ENCODE results near the gene CCDC107. TPM values are rescaled to one million over a fixed set of nuclear protein-coding genes. Genes with fewer than 3 reads are reported as not detected.

The CCDC107 gene
- total RNA-seq, 2 donors from 2014 or later: 75.2 to 92.2 TPM

- TF ChIP-seq CTCF (IDR thresholded peaks at IDR 0.05): no peak
- Histone ChIP-seq H3K27me3 (replicated peaks; ENCODE audit: insufficient read depth) (no peaks in the 10 kb centered on the region), H3K4me3 (no peak overlapping the region), H3K36me3 (peaks cover 18% of the 10 kb centered on the region), H3K9me3 (no peaks in the 10 kb centered on the region), H3K27ac (no peak overlapping the region), H3K4me1 (ENCODE audit: control insufficient read depth in 1 of 2, low read depth in 2 of 2) (peaks cover 0 to 5% of the 10 kb centered on the region in 2 donors)
- ATAC-seq (ENCODE audit: insufficient number of reproducible peaks, low FRiP score, low read depth) (no peak), DNase-seq (ENCODE audit: low spot score) (no peak)
Measured at GRCh38 chr9:35612843-35613242, 45.2 kb upstream of the CCDC107 start.

- no peak for ATAC-seq (ENCODE audit: insufficient number of reproducible peaks, low FRiP score, low read depth)
- peak overlapping the region; percentile 70 for H3K4me3 ChIP-seq
- H3K27me3 ChIP-seq (replicated peaks; ENCODE audit: insufficient read depth): no peaks in the 10 kb centered on the region
- H3K36me3 ChIP-seq: no peaks in the 10 kb centered on the region
- H3K27ac ChIP-seq: no peak overlapping the region
- H3K9me3 ChIP-seq: no peaks in the 10 kb centered on the region
- no peak for TF ChIP-seq CTCF (IDR thresholded peaks at IDR 0.05)
- peaks cover 0 to 5% of the 10 kb centered on the region in 2 donors for H3K4me1 ChIP-seq (ENCODE audit: control insufficient read depth in 1 of 2, low read depth in 2 of 2)
- no peak for DNase-seq (ENCODE audit: low spot score)
Measured at GRCh38 chr9:35615981-35616680, 42.0 kb upstream of the CCDC107 start.

- Histone ChIP-seq H3K27ac (no peak overlapping the region), H3K4me3 (peak overlapping the region; percentile 70), H3K27me3 (replicated peaks; ENCODE audit: insufficient read depth) (no peaks in the 10 kb centered on the region), H3K4me1 (ENCODE audit: control insufficient read depth in 1 of 2, low read depth in 2 of 2) (peaks cover 0 to 5% of the 10 kb centered on the region in 2 donors), H3K36me3 (no peaks in the 10 kb centered on the region), H3K9me3 (no peaks in the 10 kb centered on the region)
- TF ChIP-seq CTCF (IDR thresholded peaks at IDR 0.05): no peak
- ATAC-seq (ENCODE audit: insufficient number of reproducible peaks, low FRiP score, low read depth): peak; percentile 8
- no peak for DNase-seq (ENCODE audit: low spot score)
Measured at GRCh38 chr9:35616681-35617459, 41.2 kb upstream of the CCDC107 start.

GRCh38 chr9:35617548-35617947 lies 40.5 kb upstream of the CCDC107 start:
- Histone ChIP-seq H3K27me3 (replicated peaks; ENCODE audit: insufficient read depth) (no peaks in the 10 kb centered on the region), H3K4me3 (peak overlapping the region; percentile 70), H3K9me3 (no peaks in the 10 kb centered on the region), H3K27ac (no peak overlapping the region), H3K36me3 (no peaks in the 10 kb centered on the region), H3K4me1 (ENCODE audit: control insufficient read depth in 1 of 2, low read depth in 2 of 2) (peaks cover 0 to 5% of the 10 kb centered on the region in 2 donors)
- ATAC-seq (ENCODE audit: insufficient number of reproducible peaks, low FRiP score, low read depth) (no peak), DNase-seq (ENCODE audit: low spot score) (no peak)
- no peak for TF ChIP-seq CTCF (IDR thresholded peaks at IDR 0.05)

- no peak for DNase-seq (ENCODE audit: low spot score)
- H3K27me3 ChIP-seq (replicated peaks; ENCODE audit: insufficient read depth): no peaks in the 10 kb centered on the region
- peaks cover 0 to 5% of the 10 kb centered on the region in 2 donors for H3K4me1 ChIP-seq (ENCODE audit: control insufficient read depth in 1 of 2, low read depth in 2 of 2)
- H3K9me3 ChIP-seq: no peaks in the 10 kb centered on the region
- no peak for TF ChIP-seq CTCF (IDR thresholded peaks at IDR 0.05)
- peak within 1 kb of the TSS in 1 of 2 donors; percentile 21 for H3K27ac ChIP-seq
- ATAC-seq (ENCODE audit: insufficient number of reproducible peaks, low FRiP score, low read depth): no peak
- peak within 1 kb of the TSS; percentile 70 for H3K4me3 ChIP-seq
- H3K36me3 ChIP-seq: no peaks in the 10 kb centered on the region
Measured at GRCh38 chr9:35618325-35618727, 39.8 kb upstream of the CCDC107 start, which contains the start of gene CD72. TSS of gene CD72 (minus strand) at chr9:35618413. CDS start at chr9:35618303, 110 bp downstream.
